Erythroblast (primary cell): ENCODE data around the gene GCH1.

Source experiments
- GATA1 ChIP-seq: IDR thresholded peaks from 2 replicates; pipeline ENCODE4 v1.6.1; 2011; ENCODE audit warnings: low read depth, mild to moderate bottlenecking, control low read depth, low read length, moderate library complexity
- POLR2A ChIP-seq: IDR thresholded peaks from 2 replicates; pipeline ENCODE4 v1.6.1; 2011; ENCODE audit warnings: mild to moderate bottlenecking, low read length

- TF ChIP-seq POLR2A = no peak
- TF ChIP-seq GATA1 = no peak
Measured at GRCh38 chr14:54927551-54927950, 24.9 kb upstream of the GCH1 start.
